SK-N-SH (cell line): ENCODE data around the gene SUV39H2. TPM values are rescaled to one million over a fixed set of nuclear protein-coding genes. Genes with fewer than 3 reads are reported as not detected.

Source experiments
- CTCF ChIA-PET: fragments of 300-600, 350-600 bp; formaldehyde crosslinking; extraction: SDS; loops from one replicate; lab custom pipeline; 2021; lab: Yijun Ruan, JAX
- POLR2A ChIA-PET: fragments of 350-600 bp; sonication (Branson Sonifier 250); formaldehyde crosslinking; extraction: SDS; loops from one replicate; lab custom pipeline; 2020; ENCODE audit warnings: antibody characterized with exemption, inconsistent platforms; lab: Yijun Ruan, JAX
- DNase-seq: peaks from one replicate; pipeline ENCODE4 v3.0.0; 2012
- H2AFZ ChIP-seq: fragments of 200-600 bp; sonication (generic); 2 replicates; pipeline ENCODE4 v1.8.1; 2016; ENCODE audit warnings: antibody characterized with exemption, mild to moderate bottlenecking, low read depth
- H3F3A ChIP-seq: fragments of 200-600 bp; sonication (generic); replicated peaks from 2 replicates; pipeline ENCODE3; 2016; ENCODE audit warnings: antibody characterized with exemption, mild to moderate bottlenecking; ENCODE audit not compliant: insufficient read depth
- H3K27ac ChIP-seq, 2 experiments: fragments of 200-500 bp in 1 of 2; fragments of 200-600 bp in 1 of 2; sonication (Bioruptor generic) in 1 of 2; sonication (generic), shearing (Covaris generic) in 1 of 2; 2 replicates each; pipeline versions ENCODE4 v1.5.1 to v1.6.1; 2014 to 2016; ENCODE audit warnings: low read depth in 2 of 2, inconsistent platforms in 1 of 2, low read length in 1 of 2, mild to moderate bottlenecking in 1 of 2, mixed read lengths in 1 of 2
- H3K27me3 ChIP-seq: fragments of 200-600 bp; sonication (generic), shearing (Covaris generic); 2 replicates; pipeline ENCODE4 v1.6.1; 2016; ENCODE audit warnings: mixed run types; ENCODE audit not compliant: insufficient read depth
- H3K36me3 ChIP-seq, 2 experiments: fragments of 200-500 bp in 1 of 2; fragments of 200-600 bp in 1 of 2; sonication (Bioruptor generic) in 1 of 2; sonication (generic) in 1 of 2; replicated peaks in 1 of 2; 2 replicates each; pipeline versions ENCODE3 to v1.5.1; 2014 to 2016; ENCODE audit warnings: low read length in 1 of 2, mild to moderate bottlenecking in 1 of 2; ENCODE audit not compliant: insufficient read depth in 2 of 2, control insufficient read depth in 1 of 2
- H3K4me1 ChIP-seq, 2 experiments: fragments of 200-500 bp in 1 of 2; fragments of 200-600 bp in 1 of 2; sonication (Bioruptor generic) in 1 of 2; sonication (generic), shearing (Covaris generic) in 1 of 2; 2 replicates each; pipeline versions ENCODE4 v1.5.1 to v1.6.1; 2014 to 2016; ENCODE audit warnings: low read depth in 1 of 2, low read length in 1 of 2, mixed run types in 1 of 2; ENCODE audit not compliant: insufficient read depth in 2 of 2, control insufficient read depth in 1 of 2
- H3K4me2 ChIP-seq: fragments of 200-600 bp; sonication (generic), shearing (Covaris generic); 2 replicates; pipeline ENCODE4 v1.6.1; 2017; ENCODE audit warnings: mixed run types
- H3K4me3 ChIP-seq, 2 experiments: fragments of 200-500 bp in 1 of 2; fragments of 200-600 bp in 1 of 2; sonication (Bioruptor generic) in 1 of 2; sonication (generic), shearing (Covaris generic) in 1 of 2; 2 replicates each; pipeline versions ENCODE4 v1.5.1 to v1.8.1; 2014 to 2016; ENCODE audit warnings: low read depth in 2 of 2, inconsistent platforms in 1 of 2, low read length in 1 of 2, mild to moderate bottlenecking in 1 of 2, mixed read lengths in 1 of 2, moderate library complexity in 1 of 2
- H3K79me2 ChIP-seq: fragments of 200-600 bp; sonication (generic); 2 replicates; pipeline ENCODE4 v1.8.1; 2017; ENCODE audit warnings: mild to moderate bottlenecking; ENCODE audit not compliant: insufficient read depth
- H3K9ac ChIP-seq: fragments of 200-600 bp; sonication (generic); 2 replicates; pipeline ENCODE4 v1.6.1; 2017; ENCODE audit warnings: mixed run types
- H3K9me2 ChIP-seq: fragments of 200-600 bp; sonication (generic); 2 replicates; pipeline ENCODE4 v1.6.1; 2017; ENCODE audit warnings: mixed run types
- H3K9me3 ChIP-seq: fragments of 200-600 bp; sonication (generic); 2 replicates; pipeline ENCODE4 v1.6.1; 2017; ENCODE audit warnings: mixed run types, mild to moderate bottlenecking, moderate library complexity
- H4K20me1 ChIP-seq: fragments of 200-600 bp; sonication (generic); 2 replicates; pipeline ENCODE4 v1.6.1; 2017; ENCODE audit warnings: mild to moderate bottlenecking, mixed run types; ENCODE audit not compliant: insufficient read depth
- CHD2 ChIP-seq: fragments of 150-350 bp; IDR thresholded peaks from 2 replicates; pipeline ENCODE4 v1.6.1; 2018; ENCODE audit warnings: low read length; ENCODE audit not compliant: partially characterized antibody
- FOSL2 ChIP-seq: IDR thresholded peaks from 2 replicates; pipeline ENCODE4 v1.4.0; 2012; ENCODE audit warnings: low read depth, mild to moderate bottlenecking, moderate library complexity, borderline replicate concordance
- FOXM1 ChIP-seq: IDR thresholded peaks from 2 replicates; pipeline ENCODE4 v1.4.0; 2012; ENCODE audit warnings: low read depth, mild to moderate bottlenecking
- MXI1 ChIP-seq: IDR thresholded peaks from 2 replicates; pipeline ENCODE4 v1.6.1; 2012; ENCODE audit warnings: mild to moderate bottlenecking, low read depth, low read length, improper control_type of control experiment
- NFIC ChIP-seq: IDR thresholded peaks from 2 replicates; pipeline ENCODE4 v1.4.0; 2012; ENCODE audit warnings: borderline replicate concordance
- REST ChIP-seq: IDR thresholded peaks from 2 replicates; pipeline ENCODE4 v1.6.1; 2012; ENCODE audit warnings: mild to moderate bottlenecking, low read depth, low read length, moderate library complexity
- SMC3 ChIP-seq: IDR thresholded peaks from 2 replicates; pipeline ENCODE4 v1.6.1; 2012; ENCODE audit warnings: low read depth, low read length, improper control_type of control experiment
- WGBS: methylation state at CpG from one replicate; pipeline ENCODE4 v1.1.6; 2017; ENCODE audit warnings: low lambda C conversion rate; 5-methylcytosine and 5-hydroxymethylcytosine counted together
- polyA plus RNA-seq, 3 experiments: library from polyadenylated mRNA; depleted of rRNA; stranded (reverse); fragments of >200 nt; gene quantifications; 2 replicates each; pipeline ENCODE4 v1.2.3, GENCODE V29; 2012
- TF ChIP-seq, protein P1 (sequence below): IDR thresholded peaks from 2 replicates; pipeline ENCODE4 v1.4.0; 2012; ENCODE audit warnings: low read depth, borderline replicate concordance
- TF ChIP-seq, protein P2 (sequence below): fragments of 200-600 bp; sonication (generic); IDR thresholded peaks from 2 replicates; pipeline ENCODE4 v1.6.1; 2017; ENCODE audit warnings: antibody characterized with exemption, mild to moderate bottlenecking, moderate library complexity

The SUV39H2 gene
- polyA plus RNA-seq, 1 of the 3 experiments (the other 2 are of a cell fraction), result 4.6 TPM

GRCh38 chr10:14949291-14949690, 70.6 kb downstream of the SUV39H2 start:
- no peak overlapping the region for H3K27ac ChIP-seq
- no peaks in the 10 kb centered on the region for H4K20me1 ChIP-seq
- no peak overlapping the region for H3K9ac ChIP-seq
- no peaks in the 10 kb centered on the region for H3K9me2 ChIP-seq
- no peak overlapping the region for H3K4me2 ChIP-seq
- peaks cover 6% of the 10 kb centered on the region for H3F3A ChIP-seq
- 97% methylated on average over 5 of the region's 5 CpGs for WGBS
- ChIA-PET POLR2A (no interaction called here), CTCF (no interaction called here)
- peaks cover 67% of the 10 kb centered on the region for H3K79me2 ChIP-seq
- H2AFZ ChIP-seq, result no peak overlapping the region
- peaks cover 4 to 35% of the 10 kb centered on the region in 2 experiments for H3K36me3 ChIP-seq
- no peak for DNase-seq
- H3K27me3 ChIP-seq, result no peaks in the 10 kb centered on the region
- H3K4me3 ChIP-seq, result no peak overlapping the region
- no peaks in the 10 kb centered on the region for H3K9me3 ChIP-seq
- peaks cover 0 to 7% of the 10 kb centered on the region in 2 experiments; a peak in 1 of 4 replicates for H3K4me1 ChIP-seq
- no peak for TF ChIP-seq CHD2

- DNase-seq, result peak; percentile 34
- H2AFZ ChIP-seq, result peak overlapping the region; percentile 82; the same call in 1 of the 2 replicates
- CTCF ChIA-PET, result interaction anchor here (0.7 to 2.8 kb wide), 9 partner anchors 9 to 454 kb away, joined by 3 to 12 read pairs (median 4); no protein-coding TSS in a partner anchor
Measured at GRCh38 chr10:14952851-14953423, 74.3 kb downstream of the SUV39H2 start.

More at GRCh38 chr10:14952851-14953423, 74.3 kb downstream of the SUV39H2 start:
- Histone ChIP-seq H3K9me3 (no peaks in the 10 kb centered on the region), H3K4me1 (peaks cover 7 to 10% of the 10 kb centered on the region in 2 experiments; a peak in 2 of 4 replicates), H3K36me3 (peaks cover 0 to 11% of the 10 kb centered on the region in 2 experiments), H3K79me2 (peaks cover 50% of the 10 kb centered on the region), H3K27ac (peak overlapping the region; percentile 79 to 90), H3K4me3 (peak overlapping the region; percentile 72 to 90), H3K9me2 (no peaks in the 10 kb centered on the region), H3F3A (peaks cover 14% of the 10 kb centered on the region), H4K20me1 (no peaks in the 10 kb centered on the region), H3K9ac (peak overlapping the region; percentile 81), H3K27me3 (no peaks in the 10 kb centered on the region), H3K4me2 (peak overlapping the region; percentile 88)
- TF ChIP-seq FOXM1 (no peak), NFIC (no peak), REST (no peak), MXI1 (0 out of 2 replicates have a peak, but pooled peaks have one; percentile 21), CHD2 (no peak), FOSL2 (no peak), SMC3 (peak; percentile 14; the same call in 1 of the 2 replicates)
- TF ChIP-seq, protein P1, sequence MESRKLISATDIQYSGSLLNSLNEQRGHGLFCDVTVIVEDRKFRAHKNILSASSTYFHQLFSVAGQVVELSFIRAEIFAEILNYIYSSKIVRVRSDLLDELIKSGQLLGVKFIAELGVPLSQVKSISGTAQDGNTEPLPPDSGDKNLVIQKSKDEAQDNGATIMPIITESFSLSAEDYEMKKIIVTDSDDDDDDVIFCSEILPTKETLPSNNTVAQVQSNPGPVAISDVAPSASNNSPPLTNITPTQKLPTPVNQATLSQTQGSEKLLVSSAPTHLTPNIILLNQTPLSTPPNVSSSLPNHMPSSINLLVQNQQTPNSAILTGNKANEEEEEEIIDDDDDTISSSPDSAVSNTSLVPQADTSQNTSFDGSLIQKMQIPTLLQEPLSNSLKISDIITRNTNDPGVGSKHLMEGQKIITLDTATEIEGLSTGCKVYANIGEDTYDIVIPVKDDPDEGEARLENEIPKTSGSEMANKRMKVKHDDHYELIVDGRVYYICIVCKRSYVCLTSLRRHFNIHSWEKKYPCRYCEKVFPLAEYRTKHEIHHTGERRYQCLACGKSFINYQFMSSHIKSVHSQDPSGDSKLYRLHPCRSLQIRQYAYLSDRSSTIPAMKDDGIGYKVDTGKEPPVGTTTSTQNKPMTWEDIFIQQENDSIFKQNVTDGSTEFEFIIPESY, result no peak
- TF ChIP-seq, protein P2, sequence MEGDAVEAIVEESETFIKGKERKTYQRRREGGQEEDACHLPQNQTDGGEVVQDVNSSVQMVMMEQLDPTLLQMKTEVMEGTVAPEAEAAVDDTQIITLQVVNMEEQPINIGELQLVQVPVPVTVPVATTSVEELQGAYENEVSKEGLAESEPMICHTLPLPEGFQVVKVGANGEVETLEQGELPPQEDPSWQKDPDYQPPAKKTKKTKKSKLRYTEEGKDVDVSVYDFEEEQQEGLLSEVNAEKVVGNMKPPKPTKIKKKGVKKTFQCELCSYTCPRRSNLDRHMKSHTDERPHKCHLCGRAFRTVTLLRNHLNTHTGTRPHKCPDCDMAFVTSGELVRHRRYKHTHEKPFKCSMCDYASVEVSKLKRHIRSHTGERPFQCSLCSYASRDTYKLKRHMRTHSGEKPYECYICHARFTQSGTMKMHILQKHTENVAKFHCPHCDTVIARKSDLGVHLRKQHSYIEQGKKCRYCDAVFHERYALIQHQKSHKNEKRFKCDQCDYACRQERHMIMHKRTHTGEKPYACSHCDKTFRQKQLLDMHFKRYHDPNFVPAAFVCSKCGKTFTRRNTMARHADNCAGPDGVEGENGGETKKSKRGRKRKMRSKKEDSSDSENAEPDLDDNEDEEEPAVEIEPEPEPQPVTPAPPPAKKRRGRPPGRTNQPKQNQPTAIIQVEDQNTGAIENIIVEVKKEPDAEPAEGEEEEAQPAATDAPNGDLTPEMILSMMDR, result peak; percentile 26
- POLR2A ChIA-PET, result interaction anchor here (0.5 to 2.6 kb wide), 3 partner anchors 75 to 214 kb away, joined by 4 to 12 read pairs (median 7); partner anchors contain the start of genes CDNF, HSPA14, MSANTD7 and SUV39H2
- WGBS, result 24% methylated on average over 10 of the region's 10 CpGs
